Liver (tissue), 3 donors: Measurements from ENCODE around the gene ENPP3.

Source experiments
- CTCF ChIP-seq: fragments of 150-350 bp; IDR thresholded peaks from 2 replicates; pipeline ENCODE4 v1.5.1; 2017; ENCODE audit warnings: improper control_type of control experiment, low read depth, low read length; ENCODE audit not compliant: missing input control
- HNF4A ChIP-seq, 2 donors: conservative IDR thresholded peaks; 2 replicates each; pipeline ENCODE4 v1.6.1; 2016; ENCODE audit warnings: antibody characterized with exemption in 2 of 2, mild to moderate bottlenecking in 2 of 2
- NR2F2 ChIP-seq: IDR thresholded peaks from 2 replicates; pipeline ENCODE4 v1.6.1; 2016; ENCODE audit warnings: antibody characterized with exemption
- RAD21 ChIP-seq, 2 donors: IDR thresholded peaks; 2 replicates each; pipeline ENCODE4 v1.6.1; 2016; ENCODE audit warnings: antibody characterized with exemption in 2 of 2, mild to moderate bottlenecking in 2 of 2
- TAF1 ChIP-seq: conservative IDR thresholded peaks from 2 replicates; pipeline ENCODE4 v1.6.1; 2016; ENCODE audit warnings: antibody characterized with exemption, mild to moderate bottlenecking
- YY1 ChIP-seq: IDR thresholded peaks from 2 replicates; pipeline ENCODE4 v1.6.1; 2016; ENCODE audit warnings: antibody characterized with exemption, mild to moderate bottlenecking
- donor health status: healthy.
- donor health status: healthy.

- peak; percentile 7 to 12 for TF ChIP-seq RAD21 (IDR thresholded peaks at IDR 0.05)
- TF ChIP-seq CTCF: no peak
- TF ChIP-seq HNF4A (conservative IDR thresholded peaks at IDR 0.05): peak in 1 of 2 donors; percentile 57
- TF ChIP-seq YY1: peak; percentile 44
- TF ChIP-seq TAF1: no peak
- no peak for TF ChIP-seq NR2F2
Observed at GRCh38 chr6:131651782-131652181, 14.7 kb downstream of the ENPP3 start.
